Left renal pelvis (tissue), 4 donors: ENCODE results near the gene RBPJL. TPM values are rescaled to one million over a fixed set of nuclear protein-coding genes. Genes with fewer than 3 reads are reported as not detected.
A peak's percentile ranks its signal among the peaks of the same experiment; 100 is the strongest.

Source experiments
- DNase-seq, 4 donors: peaks; one replicate each; pipeline ENCODE4 v3.0.0-alpha.2; 2013; ENCODE audit warnings: low read depth in 4 of 4, low spot score in 3 of 4
- polyA plus RNA-seq, 4 donors: library from polyadenylated mRNA; unstranded; fragments of 120-200 nt; gene quantifications; one replicate each; pipeline ENCODE4 v1.2.1, GENCODE V29; 2013; ENCODE audit not compliant: insufficient read length in 4 of 4

Gene RBPJL
- polyA plus RNA-seq = not detected

GRCh38 chr20:45306431-45306982, at the start of gene RBPJL:
RBPJL (plus strand) TSS chr20:45306840; CDS start chr20:45306923, 83 bp downstream.
- no peak for DNase-seq

GRCh38 chr20:45257161-45257560, 49.5 kb upstream of the RBPJL start:
- DNase-seq = no peak

GRCh38 chr20:45257711-45258110, 48.9 kb upstream of the RBPJL start:
- DNase-seq = no peak

GRCh38 chr20:45258259-45258658, 48.4 kb upstream of the RBPJL start:
- DNase-seq = no peak

- no peak for DNase-seq
Observed at GRCh38 chr20:45258664-45259063, 48.0 kb upstream of the RBPJL start.

- DNase-seq = no peak
Observed at GRCh38 chr20:45263556-45264266, 42.9 kb upstream of the RBPJL start.

GRCh38 chr20:45266977-45267376, 39.7 kb upstream of the RBPJL start:
- peak in 3 of 4 donors; percentile 8 to 29 (median 18) for DNase-seq

- no peak for DNase-seq
Observed at GRCh38 chr20:45268531-45268930, 38.1 kb upstream of the RBPJL start.

GRCh38 chr20:45269056-45269455, 37.6 kb upstream of the RBPJL start:
- no peak for DNase-seq

- DNase-seq = no peak
Observed at GRCh38 chr20:45269754-45270270, 36.8 kb upstream of the RBPJL start.

- DNase-seq = no peak
Observed at GRCh38 chr20:45275338-45275737, 31.3 kb upstream of the RBPJL start.

- DNase-seq = no peak
Observed at GRCh38 chr20:45279992-45280391, 26.6 kb upstream of the RBPJL start.

- no peak for DNase-seq
Observed at GRCh38 chr20:45282700-45283550, 23.7 kb upstream of the RBPJL start.

- DNase-seq = no peak
Observed at GRCh38 chr20:45283551-45284057, 23.0 kb upstream of the RBPJL start.

GRCh38 chr20:45288376-45288775, 18.3 kb upstream of the RBPJL start:
- DNase-seq = no peak

GRCh38 chr20:45288860-45289259, 17.8 kb upstream of the RBPJL start:
- DNase-seq = no peak

- DNase-seq = no peak
Observed at GRCh38 chr20:45289942-45290676, 16.5 kb upstream of the RBPJL start.

GRCh38 chr20:45290677-45291355, 15.8 kb upstream of the RBPJL start:
- DNase-seq = peak in 3 of 4 donors; percentile 46 to 56 (median 55)

- no peak for DNase-seq
Observed at GRCh38 chr20:45291526-45291925, 15.1 kb upstream of the RBPJL start.

- no peak for DNase-seq
Observed at GRCh38 chr20:45292343-45292742, 14.3 kb upstream of the RBPJL start.
